Lung microvascular endothelial cell (primary cell): ENCODE results near the gene F2R. TPM values are rescaled to one million over a fixed set of nuclear protein-coding genes. Genes with fewer than 3 reads are reported as not detected.
"Not testable (repeated sequence)": the region's sequence is repeated elsewhere in the genome, so short reads cannot be mapped to it uniquely, and the experiment has no call there.

Experiments used
- DNase-seq, 2 donors: peaks; one replicate each; pipeline versions ENCODE4 v3.0.0 to v3.0.0-alpha.2; 2010; ENCODE audit warnings: low read depth in 2 of 2
- total RNA-seq: library from RNA; depleted of rRNA; stranded (reverse); fragments of >200 nt; gene quantifications from 2 replicates; pipeline ENCODE4 v1.2.1, GENCODE V29; 2014

Gene F2R
- total RNA-seq, 1 donor from 2014 or later = 59.3 TPM

DNA sequence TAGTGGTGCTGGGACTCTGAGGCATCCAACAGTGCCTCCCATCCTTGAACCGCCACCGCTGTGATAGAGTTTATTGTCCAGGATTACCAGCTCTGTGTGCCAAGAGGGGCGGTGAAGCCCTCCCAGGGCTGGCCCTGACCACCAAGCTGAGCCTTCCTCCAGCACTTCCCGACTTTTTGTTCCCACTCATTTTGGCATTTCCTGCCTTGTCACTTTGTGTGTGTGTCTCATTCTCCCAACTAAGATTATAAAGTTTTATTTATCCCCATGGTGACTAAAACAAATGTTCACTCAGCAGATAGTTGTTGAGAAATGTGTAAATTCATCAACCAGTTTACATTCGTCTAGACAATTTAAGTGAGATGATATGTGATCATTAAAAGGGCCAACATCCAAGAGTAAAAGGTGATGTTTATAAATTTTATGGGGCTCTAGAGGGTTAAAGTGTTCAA lies 2.5 kb downstream of the F2R start:
- DNase-seq = peak; percentile 95

- DNase-seq = peak in 1 of 2 donors; percentile 25
These were observed 3.0 kb downstream of the F2R start for GRCh38 chr5:76718880-76719279.

GRCh38 chr5:76720988-76721569 lies 5.2 kb downstream of the F2R start:
- DNase-seq = peak in 1 of 2 donors; percentile 30

DNA sequence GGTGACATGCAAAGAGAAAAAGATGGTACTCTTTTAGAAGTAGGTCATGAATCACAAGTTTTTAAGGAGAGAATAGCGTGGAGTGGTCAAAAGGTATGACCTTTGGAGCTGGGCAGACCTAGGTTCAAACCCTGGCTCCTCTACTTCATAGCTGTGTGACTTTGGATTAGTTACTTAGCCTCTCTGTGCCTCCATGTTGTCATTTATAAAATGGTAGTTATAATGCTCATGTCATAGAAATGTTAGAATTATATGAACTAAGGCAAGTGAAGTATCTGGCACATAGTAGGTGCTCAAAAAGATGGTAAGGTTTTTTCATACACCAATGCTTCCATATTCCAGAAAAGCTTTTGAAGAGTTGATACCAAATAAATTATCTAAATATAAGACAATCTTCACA lies 7.3 kb downstream of the F2R start:
- no peak for DNase-seq

GRCh38 chr5:76723906-76724305 lies 8.0 kb downstream of the F2R start:
- no peak for DNase-seq

- peak; percentile 22 to 36 for DNase-seq
These were observed 8.9 kb downstream of the F2R start for GRCh38 chr5:76724871-76725270.

- peak in 1 of 2 donors; percentile 29 for DNase-seq
These were observed 13.0 kb downstream of the F2R start for GRCh38 chr5:76728965-76729364.

- no peak for DNase-seq
These were observed 13.7 kb downstream of the F2R start for GRCh38 chr5:76729373-76730290.

GRCh38 chr5:76732405-76733048 lies 16.6 kb downstream of the F2R start:
- no peak for DNase-seq

GRCh38 chr5:76733049-76733417 lies 17.1 kb downstream of the F2R start:
- no peak for DNase-seq

GRCh38 chr5:76735762-76736545 lies 20.0 kb downstream of the F2R start:
- DNase-seq = no peak

GRCh38 chr5:76736679-76737556 lies 21.0 kb downstream of the F2R start:
- peak in 1 of 2 donors; percentile 20 for DNase-seq

- no peak for DNase-seq
These were observed 21.9 kb downstream of the F2R start for GRCh38 chr5:76737846-76738245.

DNA sequence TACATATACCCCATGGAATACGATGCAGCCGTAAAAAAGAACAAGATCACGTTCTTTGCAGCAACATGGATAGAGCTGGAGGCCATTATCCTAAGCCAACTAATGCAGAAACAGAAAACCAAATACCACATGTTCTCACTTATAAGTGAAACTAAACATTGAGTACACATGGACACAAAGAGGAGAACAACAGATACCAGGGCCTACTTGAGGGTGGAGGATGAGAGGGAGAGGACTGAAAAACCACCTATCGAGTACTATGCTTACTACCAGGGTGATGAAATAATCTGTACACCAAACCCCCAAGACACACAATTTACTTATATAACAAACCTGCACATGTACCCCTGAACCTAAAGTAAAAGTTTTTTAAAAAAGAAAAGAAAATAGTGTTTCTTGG lies 25.6 kb downstream of the F2R start:
- not testable (repeated sequence) for DNase-seq

GRCh38 chr5:76742583-76742982 lies 26.7 kb downstream of the F2R start:
- no peak for DNase-seq

GRCh38 chr5:76744632-76745031 lies 28.7 kb downstream of the F2R start:
- DNase-seq = no peak

- DNase-seq = no peak
These were observed 29.7 kb downstream of the F2R start for GRCh38 chr5:76745670-76746069.

DNA sequence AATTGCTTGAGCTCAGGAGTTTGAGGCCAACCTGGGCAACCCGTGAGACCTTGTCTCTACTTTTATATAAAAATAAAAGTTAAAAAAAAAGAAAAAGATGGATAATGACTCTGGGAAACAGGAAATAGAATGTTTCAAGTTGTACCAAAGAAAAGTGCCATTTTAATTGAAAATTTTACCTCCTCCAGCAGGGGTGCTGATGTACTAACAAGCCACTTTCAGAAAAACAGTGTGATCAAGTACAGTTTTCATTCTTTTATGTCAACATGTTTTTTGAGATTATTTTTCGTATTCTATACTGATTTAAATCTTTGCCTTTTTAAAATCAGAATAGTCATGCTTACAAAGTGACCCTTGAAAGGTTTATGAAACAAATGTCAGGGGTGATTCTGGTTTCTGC lies 30.8 kb downstream of the F2R start:
- no peak for DNase-seq

GRCh38 chr5:76747706-76748105 lies 31.8 kb downstream of the F2R start:
- DNase-seq = no peak

DNA sequence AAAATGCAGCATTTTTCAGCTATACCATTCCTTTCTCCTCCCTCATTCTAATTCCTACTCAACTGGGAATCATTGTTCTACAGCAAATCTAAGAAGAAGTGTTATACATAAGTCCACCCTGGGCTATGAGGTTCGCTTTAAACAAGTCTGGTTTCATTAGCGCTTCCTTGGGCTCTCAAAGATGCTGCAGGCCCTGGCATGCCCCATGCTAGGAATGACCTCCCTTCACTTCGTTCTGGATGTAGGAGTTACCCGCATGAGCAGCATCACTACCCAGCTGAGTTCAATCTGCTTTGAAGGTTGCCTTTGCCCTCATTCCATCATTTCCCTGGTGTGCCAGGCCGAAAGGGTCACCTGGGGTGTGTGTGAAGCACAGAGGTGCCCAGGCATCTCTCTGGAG lies 35.4 kb downstream of the F2R start:
- no peak for DNase-seq

DNA sequence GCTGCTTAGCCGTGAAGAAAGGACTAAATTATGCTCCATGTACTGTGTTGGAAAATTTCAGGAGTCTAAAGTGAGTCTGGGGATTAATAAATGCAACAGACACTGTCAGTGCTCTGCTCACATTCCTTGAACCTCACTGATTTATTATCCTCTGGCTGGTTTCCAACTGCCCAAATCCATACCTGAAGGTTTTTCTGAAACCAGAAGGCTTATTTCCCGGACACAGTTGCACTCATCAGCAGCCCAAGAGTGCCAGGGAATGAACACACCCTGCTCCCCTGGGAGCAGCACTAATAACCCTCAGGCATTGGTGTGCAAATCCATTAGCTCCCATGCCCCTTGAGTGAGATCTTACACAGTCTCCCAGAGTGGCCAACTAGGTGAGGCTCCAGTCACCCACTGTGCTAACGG lies 38.7 kb downstream of the F2R start:
- DNase-seq = no peak
